Transverse colon (tissue), 4 donors: ENCODE measurements around the gene RASGRP1. TPM values are rescaled to one million over a fixed set of nuclear protein-coding genes. Genes with fewer than 3 reads are reported as not detected.

ENCODE experiments used
- DNase-seq: peaks from one replicate; pipeline ENCODE4 v3.0.0-alpha.2; 2019
- H3K27ac ChIP-seq, 4 donors: fragments of 200-600 bp; sonication (generic); 2 replicates each; pipeline ENCODE4 v1.5.1; 2016 to 2018; ENCODE audit warnings: inconsistent platforms in 4 of 4
- H3K27me3 ChIP-seq: fragments of 200-600 bp; sonication (generic); 2 replicates; pipeline ENCODE4 v1.5.1; 2017; ENCODE audit warnings: inconsistent platforms
- H3K36me3 ChIP-seq, 4 donors: fragments of 200-600 bp; sonication (generic); 2 replicates each; pipeline ENCODE4 v1.5.1; 2017 to 2019; ENCODE audit warnings: inconsistent platforms in 4 of 4
- H3K4me1 ChIP-seq, 4 donors: fragments of 200-600 bp; sonication (generic); 2 replicates each; pipeline ENCODE4 v1.5.1; 2017 to 2020; ENCODE audit warnings: inconsistent platforms in 4 of 4
- H3K4me3 ChIP-seq, 4 donors: fragments of 200-600 bp; sonication (generic); 1 replicate in 1 of 4; 2 replicates in 3 of 4; pipeline versions ENCODE4 v1.5.1 to v1.6.1; 2017 to 2019; ENCODE audit warnings: inconsistent platforms in 4 of 4
- H3K9me3 ChIP-seq, 2 donors: fragments of 200-600 bp; sonication (generic); 2 replicates each; pipeline ENCODE4 v1.5.1; 2017 to 2019; ENCODE audit warnings: inconsistent platforms in 2 of 2
- CTCF ChIP-seq, 5 experiments: fragments of 200-600 bp in 3 of 5; fragments of 450-650 bp in 2 of 5; sonication (generic) in 3 of 5; IDR thresholded peaks; 1 replicate in 2 of 5; 2 replicates in 3 of 5; pipeline ENCODE4 v1.5.1; 2016 to 2017; ENCODE audit warnings: antibody characterized with exemption in 5 of 5, inconsistent platforms in 3 of 5, mild to moderate bottlenecking in 2 of 5, moderate library complexity in 1 of 5
- EP300 ChIP-seq: sonication (generic); formaldehyde crosslinking; IDR thresholded peaks from one replicate; pipeline ENCODE4 v1.6.1; 2017; ENCODE audit warnings: antibody characterized with exemption, low read depth
- POLR2A ChIP-seq: fragments of 450-650 bp; IDR thresholded peaks from one replicate; pipeline ENCODE4 v1.6.1; 2016; ENCODE audit warnings: antibody characterized with exemption, mild to moderate bottlenecking, moderate library complexity
- POLR2AphosphoS5 ChIP-seq, 3 donors: sonication (generic); formaldehyde crosslinking; IDR thresholded peaks; one replicate each; pipeline ENCODE4 v1.6.1; 2016; ENCODE audit warnings: antibody characterized with exemption in 3 of 3
- WGBS, 2 donors: methylation state at CpG; one replicate each; pipeline ENCODE4 v1.1.5; 2018; ENCODE audit warnings: low coverage in 1 of 2; 5-methylcytosine and 5-hydroxymethylcytosine counted together
- in situ Hi-C, 4 donors: fragments of 200-750 bp; cut with MboI; loops; one replicate each; pipeline versions ENCODE4 v1.15.0 to v1.15.1; 2017; ENCODE audit warnings: low sequenced_read_pairs in 3 of 4, low pct_ligation_motif_present in 1 of 4, low pct_unique_long_range_greater_than_20kb in 1 of 4
- intact Hi-C: fragments of 100-400 bp; cut with DNase I; formaldehyde crosslinking; loops from one replicate; pipeline ENCODE4 v1.15.1; 2023; ENCODE audit warnings: low total_unique reads
- total RNA-seq, 4 donors: library from RNA; depleted of rRNA; stranded (reverse); fragments of >200 nt; gene quantifications; one replicate each; pipeline ENCODE4 v1.1.0, GENCODE V29; 2016

Gene RASGRP1
- total RNA-seq, 4 donors from 2014 or later = 0.40 to 10.8 (median 2.3) TPM

- H3K9me3 ChIP-seq = no peaks in the 10 kb centered on the region
- H3K4me1 ChIP-seq = no peaks in the 10 kb centered on the region
- no peak overlapping the region for H3K27ac ChIP-seq
- H3K27me3 ChIP-seq = no peaks in the 10 kb centered on the region
- H3K36me3 ChIP-seq = no peaks in the 10 kb centered on the region
- TF ChIP-seq EP300 (no peak), POLR2AphosphoS5 (IDR thresholded peaks at IDR 0.05) (no peak), POLR2A (no peak), CTCF (IDR thresholded peaks at IDR 0.05) (no peak)
- 66 to 82% methylated on average over 3 to 6 of the region's 6 CpGs for WGBS, 2 donors
- H3K4me3 ChIP-seq = no peak overlapping the region
- intact Hi-C loops (no loop called here), in situ Hi-C loops (no loop called here)
- no peak for DNase-seq
These were observed 31.1 kb downstream of the RASGRP1 start for GRCh38 chr15:38533416-38533915.

DNA sequence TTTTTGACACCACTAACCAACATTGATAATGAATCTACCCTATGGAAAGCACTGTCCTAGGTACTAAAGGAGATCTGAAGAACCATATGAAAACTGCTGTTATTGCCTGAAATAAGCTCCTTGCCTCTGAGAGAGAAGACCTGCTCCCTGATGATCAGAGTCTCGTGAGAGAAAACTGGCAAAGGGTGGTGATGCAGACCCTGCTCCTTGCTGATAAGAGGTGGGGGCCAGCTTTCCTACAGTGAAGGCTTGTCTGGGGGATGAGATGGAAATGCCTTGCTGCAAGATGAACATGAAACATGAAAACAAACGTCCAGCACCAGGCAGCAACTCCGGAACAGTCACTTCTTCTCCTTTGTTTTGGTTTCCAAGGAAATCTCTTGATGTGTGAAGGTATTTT is 31.9 kb downstream of the RASGRP1 start:
- Histone ChIP-seq H3K9me3 (no peaks in the 10 kb centered on the region), H3K27me3 (no peaks in the 10 kb centered on the region), H3K36me3 (no peaks in the 10 kb centered on the region), H3K4me3 (no peak overlapping the region), H3K4me1 (no peaks in the 10 kb centered on the region), H3K27ac (no peak overlapping the region)
- TF ChIP-seq EP300 (no peak), CTCF (IDR thresholded peaks at IDR 0.05) (no peak), POLR2AphosphoS5 (IDR thresholded peaks at IDR 0.05) (no peak), POLR2A (no peak)
- 90 to 92% methylated on average over 3 of the region's 3 CpGs for WGBS, 2 donors
- no peak for DNase-seq
- in situ Hi-C loops = no loop called here
- intact Hi-C loops = no loop called here

DNA sequence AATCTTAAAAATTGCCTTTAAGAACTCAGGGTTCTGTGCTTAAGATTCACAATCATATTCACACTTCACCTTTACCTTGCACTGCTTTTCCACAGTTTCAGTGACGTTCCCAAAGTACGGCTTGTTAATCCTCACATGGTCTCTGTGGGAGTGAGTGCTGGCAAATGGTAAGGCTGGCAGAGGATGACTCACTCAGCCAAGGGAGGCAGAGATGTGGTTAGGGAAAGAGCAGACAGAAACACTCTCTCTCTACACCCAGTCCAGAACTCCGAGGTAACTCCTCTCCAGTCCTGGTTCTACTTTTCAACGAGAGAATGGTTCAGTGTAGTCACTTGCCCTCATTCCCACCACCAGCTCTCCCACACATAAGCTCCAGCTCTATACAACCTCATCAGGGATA is 33.1 kb downstream of the RASGRP1 start:
- Histone ChIP-seq H3K27me3 (no peaks in the 10 kb centered on the region), H3K4me1 (no peaks in the 10 kb centered on the region), H3K36me3 (no peaks in the 10 kb centered on the region), H3K4me3 (no peak overlapping the region), H3K27ac (no peak overlapping the region), H3K9me3 (no peaks in the 10 kb centered on the region)
- in situ Hi-C loops (no loop called here), intact Hi-C loops (no loop called here)
- 88 to 90% methylated on average over 2 to 4 of the region's 4 CpGs for WGBS, 2 donors
- TF ChIP-seq POLR2AphosphoS5 (IDR thresholded peaks at IDR 0.05) (no peak), EP300 (no peak), CTCF (IDR thresholded peaks at IDR 0.05) (no peak), POLR2A (no peak)
- DNase-seq = no peak

GRCh38 chr15:38530113-38530512 is 34.5 kb downstream of the RASGRP1 start:
- Histone ChIP-seq H3K9me3 (no peaks in the 10 kb centered on the region), H3K27me3 (no peaks in the 10 kb centered on the region), H3K27ac (no peak overlapping the region), H3K4me1 (no peaks in the 10 kb centered on the region), H3K36me3 (no peaks in the 10 kb centered on the region), H3K4me3 (no peak overlapping the region)
- 75 to 100% methylated on average over 1 of the region's 1 CpG for WGBS, 2 donors
- DNase-seq = no peak
- TF ChIP-seq POLR2AphosphoS5 (IDR thresholded peaks at IDR 0.05) (no peak), POLR2A (no peak), EP300 (no peak), CTCF (IDR thresholded peaks at IDR 0.05) (no peak)
- intact Hi-C loops = no loop called here
- in situ Hi-C loops = no loop called here
